Fibroblast of lung (primary cell): ENCODE data around the gene SRSF2. TPM values are rescaled to one million over a fixed set of nuclear protein-coding genes. Genes with fewer than 3 reads are reported as not detected.

Experiments
- DNase-seq, 2 donors: peaks; one replicate each; pipeline versions ENCODE4 v3.0.0 to v3.0.0-alpha.2; 2010; ENCODE audit warnings: low read depth in 2 of 2
- H2AFZ ChIP-seq: 2 replicates; pipeline ENCODE4 v1.5.1; 2012; ENCODE audit warnings: low read length, control low read depth, inconsistent platforms
- H3K27ac ChIP-seq: 2 replicates; pipeline ENCODE4 v1.5.1; 2011; ENCODE audit warnings: low read length, control low read depth; ENCODE audit not compliant: insufficient read depth
- H3K27me3 ChIP-seq: 2 replicates; pipeline ENCODE4 v1.5.1; 2011; ENCODE audit warnings: mild to moderate bottlenecking, low read length; ENCODE audit not compliant: control insufficient read depth, insufficient read depth
- H3K36me3 ChIP-seq: 2 replicates; pipeline ENCODE4 v1.5.1; 2011; ENCODE audit warnings: low read length; ENCODE audit not compliant: control insufficient read depth, insufficient read depth
- H3K4me1 ChIP-seq: 2 replicates; pipeline ENCODE4 v1.5.1; 2011; ENCODE audit warnings: low read length; ENCODE audit not compliant: control insufficient read depth, insufficient read depth; ENCODE audit errors: extremely low read depth
- H3K4me2 ChIP-seq: 2 replicates; pipeline ENCODE4 v1.5.1; 2011; ENCODE audit warnings: low read length, control low read depth; ENCODE audit not compliant: insufficient read depth; ENCODE audit errors: extremely low read depth
- H3K4me3 ChIP-seq, 4 experiments: fragments of 200-600 bp in 1 of 4; sonication (generic) in 1 of 4; replicated peaks in 1 of 4; 2 replicates each; pipeline ENCODE4 v1.5.1; 2011 to 2016; ENCODE audit warnings: low read length in 4 of 4, low read depth in 3 of 4, mild to moderate bottlenecking in 3 of 4, control low read depth in 2 of 4, inconsistent platforms in 1 of 4, mixed read lengths in 1 of 4; ENCODE audit not compliant: insufficient read depth in 1 of 4; ENCODE audit errors: control extremely low read depth in 1 of 4
- H3K79me2 ChIP-seq: 2 replicates; pipeline ENCODE4 v1.5.1; 2012; ENCODE audit warnings: mild to moderate bottlenecking, low read length, inconsistent platforms; ENCODE audit not compliant: control insufficient read depth, insufficient read depth
- H3K9ac ChIP-seq: 2 replicates; pipeline ENCODE4 v1.5.1; 2011; ENCODE audit warnings: mild to moderate bottlenecking, low read length, control low read depth; ENCODE audit not compliant: insufficient read depth
- H3K9me3 ChIP-seq: 2 replicates; pipeline ENCODE4 v1.5.1; 2012; ENCODE audit warnings: low read depth, low read length; ENCODE audit not compliant: control insufficient read depth, insufficient read depth
- H4K20me1 ChIP-seq: 2 replicates; pipeline ENCODE4 v1.5.1; 2011; ENCODE audit warnings: low read length; ENCODE audit not compliant: control insufficient read depth, insufficient read depth; ENCODE audit errors: extremely low read depth
- EZH2 ChIP-seq: IDR thresholded peaks from 2 replicates; pipeline ENCODE4 v1.5.1; 2012; ENCODE audit warnings: low read length, control low read depth, mild to moderate bottlenecking; ENCODE audit errors: missing control alignments
- polyA plus RNA-seq, 2 donors: library from polyadenylated mRNA; depleted of rRNA in 1 of 2; stranded (reverse) in 1 of 2; unstranded in 1 of 2; fragments of >200 nt; gene quantifications; 2 replicates each; pipeline ENCODE4 v1.2.1, GENCODE V29; 2011 to 2012; ENCODE audit warnings: missing spikeins in 1 of 2
- total RNA-seq: library from RNA; depleted of rRNA; stranded (reverse); fragments of >200 nt; gene quantifications from 2 replicates; pipeline ENCODE4 v1.2.1, GENCODE V29; 2014
- TF ChIP-seq, protein P1 (sequence below), 2 donors: IDR thresholded peaks in 1 of 2; conservative IDR thresholded peaks in 1 of 2; 1 replicate in 1 of 2; 2 replicates in 1 of 2; pipeline ENCODE4 v1.5.1; 2011 to 2012; ENCODE audit warnings: low read length in 2 of 2, control low read depth in 1 of 2, inconsistent platforms in 1 of 2, low read depth in 1 of 2, mild to moderate bottlenecking in 1 of 2

Gene SRSF2
- total and polyA plus RNA-seq, 2 donors (not counting 1 experiment from before 2014, with no cell fraction given), result 77.5 to 203 TPM

DNA sequence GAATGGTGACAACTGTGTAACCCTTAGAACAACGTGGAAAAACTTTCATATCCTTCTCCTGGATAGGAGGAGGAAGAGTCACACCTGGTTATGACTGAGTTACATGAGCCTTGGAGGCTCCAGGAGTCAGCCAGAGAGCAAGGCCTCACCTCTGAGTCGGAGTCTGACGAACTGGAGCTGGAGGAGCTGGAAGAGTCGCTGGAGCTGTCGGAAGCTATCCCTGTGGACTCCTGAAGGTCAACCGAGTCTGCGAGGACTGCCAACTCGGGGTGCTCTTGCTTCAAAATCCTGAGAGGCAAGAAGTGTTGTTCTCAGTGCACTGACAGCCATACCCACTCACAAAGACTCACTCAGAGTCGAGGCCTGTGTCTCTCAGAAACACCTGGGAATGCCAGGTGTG, 16.9 kb downstream of the SRSF2 start:
- no peak for DNase-seq
- H3K27me3 ChIP-seq, result no peaks in the 10 kb centered on the region
- peaks cover 21% of the 10 kb centered on the region for H3K36me3 ChIP-seq
- H3K27ac ChIP-seq, result no peak overlapping the region
- peaks cover 13% of the 10 kb centered on the region for H3K4me1 ChIP-seq
- no peak overlapping the region for H3K4me2 ChIP-seq
- no peaks in the 10 kb centered on the region for H3K9me3 ChIP-seq
- TF ChIP-seq EZH2, result no peak
- TF ChIP-seq, protein P1, sequence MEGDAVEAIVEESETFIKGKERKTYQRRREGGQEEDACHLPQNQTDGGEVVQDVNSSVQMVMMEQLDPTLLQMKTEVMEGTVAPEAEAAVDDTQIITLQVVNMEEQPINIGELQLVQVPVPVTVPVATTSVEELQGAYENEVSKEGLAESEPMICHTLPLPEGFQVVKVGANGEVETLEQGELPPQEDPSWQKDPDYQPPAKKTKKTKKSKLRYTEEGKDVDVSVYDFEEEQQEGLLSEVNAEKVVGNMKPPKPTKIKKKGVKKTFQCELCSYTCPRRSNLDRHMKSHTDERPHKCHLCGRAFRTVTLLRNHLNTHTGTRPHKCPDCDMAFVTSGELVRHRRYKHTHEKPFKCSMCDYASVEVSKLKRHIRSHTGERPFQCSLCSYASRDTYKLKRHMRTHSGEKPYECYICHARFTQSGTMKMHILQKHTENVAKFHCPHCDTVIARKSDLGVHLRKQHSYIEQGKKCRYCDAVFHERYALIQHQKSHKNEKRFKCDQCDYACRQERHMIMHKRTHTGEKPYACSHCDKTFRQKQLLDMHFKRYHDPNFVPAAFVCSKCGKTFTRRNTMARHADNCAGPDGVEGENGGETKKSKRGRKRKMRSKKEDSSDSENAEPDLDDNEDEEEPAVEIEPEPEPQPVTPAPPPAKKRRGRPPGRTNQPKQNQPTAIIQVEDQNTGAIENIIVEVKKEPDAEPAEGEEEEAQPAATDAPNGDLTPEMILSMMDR (conservative IDR thresholded peaks at IDR 0.05 in 1 of 2, IDR thresholded peaks at IDR 0.05 in 1 of 2; ENCODE audit: low read depth in 1 of 2, low read length in 2 of 2), result no peak
- no peak overlapping the region for H2AFZ ChIP-seq
- H4K20me1 ChIP-seq, result no peaks in the 10 kb centered on the region
- H3K9ac ChIP-seq, result no peak overlapping the region
- no peak overlapping the region for H3K4me3 ChIP-seq
- H3K79me2 ChIP-seq, result peaks cover 30% of the 10 kb centered on the region

DNA sequence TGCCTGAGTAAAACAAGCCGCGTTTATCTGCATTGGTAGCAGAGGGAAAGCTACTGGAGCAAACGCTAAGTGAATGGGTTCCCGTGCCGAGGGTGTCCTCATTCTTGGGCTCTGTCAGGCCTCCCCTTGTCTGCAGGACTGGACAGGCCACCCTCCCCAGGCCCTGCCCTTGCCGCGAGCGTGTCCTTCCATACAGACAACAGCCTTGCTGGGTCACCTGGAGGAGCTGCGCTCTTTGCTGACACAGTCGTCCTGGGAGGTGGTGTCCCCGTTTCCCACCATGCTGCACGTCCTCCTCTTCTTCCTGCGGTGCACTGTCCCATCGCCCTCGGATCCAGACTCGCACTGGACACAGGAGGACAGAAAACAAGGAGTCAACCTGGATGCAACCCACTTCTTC, 18.6 kb downstream of the SRSF2 start:
- no peak overlapping the region for H3K4me3 ChIP-seq
- H3K27me3 ChIP-seq, result no peaks in the 10 kb centered on the region
- H3K27ac ChIP-seq, result no peak overlapping the region
- H3K9ac ChIP-seq, result no peak overlapping the region
- TF ChIP-seq, protein P1 (conservative IDR thresholded peaks at IDR 0.05 in 1 of 2, IDR thresholded peaks at IDR 0.05 in 1 of 2; ENCODE audit: low read depth in 1 of 2, low read length in 2 of 2), result no peak
- H2AFZ ChIP-seq, result no peak overlapping the region
- H3K4me2 ChIP-seq, result no peak overlapping the region
- no peaks in the 10 kb centered on the region for H3K9me3 ChIP-seq
- no peak for DNase-seq
- H3K79me2 ChIP-seq, result peaks cover 17% of the 10 kb centered on the region
- no peaks in the 10 kb centered on the region for H4K20me1 ChIP-seq
- peaks cover 23% of the 10 kb centered on the region for H3K36me3 ChIP-seq
- H3K4me1 ChIP-seq, result peaks cover 16% of the 10 kb centered on the region

DNA sequence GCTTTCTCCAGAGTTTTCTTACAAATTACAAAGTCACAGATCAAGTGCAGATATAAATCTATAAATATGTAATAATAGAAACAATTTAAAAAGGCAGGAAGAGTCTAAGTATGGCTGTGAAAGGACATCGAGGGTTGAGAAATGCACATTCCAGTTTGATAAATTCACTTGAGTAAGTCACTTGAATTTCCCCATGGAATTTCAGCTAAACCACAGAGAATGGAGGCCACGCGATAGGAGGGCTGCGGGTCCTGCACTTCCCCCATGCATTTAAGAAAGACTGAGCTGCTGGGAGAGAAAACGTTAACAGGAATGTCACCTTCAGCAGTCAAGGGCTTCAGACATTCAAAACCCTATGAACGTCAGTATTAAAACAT, 20.3 kb downstream of the SRSF2 start:
- Histone ChIP-seq H3K4me3 (no peak overlapping the region), H3K4me2 (no peak overlapping the region), H3K4me1 (peaks cover 16% of the 10 kb centered on the region), H4K20me1 (no peaks in the 10 kb centered on the region), H3K9ac (no peak overlapping the region), H3K9me3 (no peaks in the 10 kb centered on the region), H2AFZ (no peak overlapping the region), H3K27ac (peak overlapping the region; percentile 95), H3K36me3 (peaks cover 22% of the 10 kb centered on the region), H3K79me2 (peaks cover 9% of the 10 kb centered on the region), H3K27me3 (no peaks in the 10 kb centered on the region)
- peak; percentile 84 to 97 for DNase-seq
- no peak for TF ChIP-seq EZH2
- TF ChIP-seq, protein P1 (conservative IDR thresholded peaks at IDR 0.05 in 1 of 2, IDR thresholded peaks at IDR 0.05 in 1 of 2; ENCODE audit: low read depth in 1 of 2, low read length in 2 of 2), result no peak
